IMR-90 (cell line): ENCODE data around the gene ARMH4.

ENCODE experiments used
- CTCF ChIP-seq: conservative IDR thresholded peaks from 2 replicates; pipeline ENCODE4 v1.5.1; 2012; ENCODE audit warnings: mild to moderate bottlenecking, low read depth, low read length, improper control_type of control experiment
- FOS ChIP-seq: fragments of 150-350 bp; IDR thresholded peaks from 2 replicates; pipeline ENCODE4 v1.6.1; 2016; ENCODE audit warnings: low read depth, low read length

- TF ChIP-seq FOS (no peak), CTCF (no peak)
These were observed 194.6 kb downstream of the ARMH4 start for GRCh38 chr14:57957441-57957840.
